GM10248 (cell line): ENCODE data around the gene PNPLA2.

ENCODE experiments used
- CTCF ChIA-PET: fragments of 300-600 bp; sonication (Branson Sonifier 250); formaldehyde crosslinking; extraction: SDS; loops from one replicate; lab custom pipeline; 2021; ENCODE audit warnings: antibody characterized with exemption; lab: Yijun Ruan, JAX
- POLR2A ChIA-PET: fragments of 350-650 bp; sonication (Branson Sonifier 250); formaldehyde crosslinking; extraction: SDS; loops from one replicate; lab custom pipeline; 2020; ENCODE audit warnings: antibody characterized with exemption; lab: Yijun Ruan, JAX
- DNase-seq: peaks from one replicate; pipeline ENCODE4 v3.0.0; 2012; ENCODE audit errors: extremely low spot score
- CTCF ChIP-seq: IDR thresholded peaks from 2 replicates; pipeline ENCODE4 v1.5.1; 2012; ENCODE audit warnings: mild to moderate bottlenecking, low read depth; ENCODE audit errors: extremely low read depth, missing control alignments, control extremely low read depth

Gene PNPLA2

DNA sequence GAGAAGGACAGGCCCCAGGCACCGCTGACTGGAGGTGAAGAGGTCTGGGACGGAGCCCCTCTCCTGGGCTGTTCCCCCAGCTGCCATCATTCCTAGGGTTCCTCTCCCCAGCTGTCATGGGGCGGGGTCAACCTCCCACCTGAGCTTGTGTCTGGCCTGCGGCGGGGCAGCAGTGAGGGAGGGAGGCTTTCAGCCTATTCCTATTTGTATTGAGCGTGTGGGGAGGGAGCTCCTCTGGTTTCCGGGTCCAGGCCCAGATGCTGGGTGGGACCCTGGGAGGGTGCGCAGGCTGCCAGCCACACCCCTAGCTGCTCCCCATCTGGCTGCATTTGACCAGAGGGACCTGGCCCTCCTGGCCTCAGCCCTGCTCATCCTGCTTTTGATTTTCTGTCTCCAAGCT lies 37.7 kb downstream of the PNPLA2 start:
- no peak for DNase-seq
- CTCF ChIA-PET, result interaction anchor here (1.4 to 3.0 kb wide), 2 partner anchors 9 to 19 kb away, joined by 3 to 14 read pairs; no protein-coding TSS in a partner anchor
- POLR2A ChIA-PET, result no interaction called here
- TF ChIP-seq CTCF, result no peak

DNA sequence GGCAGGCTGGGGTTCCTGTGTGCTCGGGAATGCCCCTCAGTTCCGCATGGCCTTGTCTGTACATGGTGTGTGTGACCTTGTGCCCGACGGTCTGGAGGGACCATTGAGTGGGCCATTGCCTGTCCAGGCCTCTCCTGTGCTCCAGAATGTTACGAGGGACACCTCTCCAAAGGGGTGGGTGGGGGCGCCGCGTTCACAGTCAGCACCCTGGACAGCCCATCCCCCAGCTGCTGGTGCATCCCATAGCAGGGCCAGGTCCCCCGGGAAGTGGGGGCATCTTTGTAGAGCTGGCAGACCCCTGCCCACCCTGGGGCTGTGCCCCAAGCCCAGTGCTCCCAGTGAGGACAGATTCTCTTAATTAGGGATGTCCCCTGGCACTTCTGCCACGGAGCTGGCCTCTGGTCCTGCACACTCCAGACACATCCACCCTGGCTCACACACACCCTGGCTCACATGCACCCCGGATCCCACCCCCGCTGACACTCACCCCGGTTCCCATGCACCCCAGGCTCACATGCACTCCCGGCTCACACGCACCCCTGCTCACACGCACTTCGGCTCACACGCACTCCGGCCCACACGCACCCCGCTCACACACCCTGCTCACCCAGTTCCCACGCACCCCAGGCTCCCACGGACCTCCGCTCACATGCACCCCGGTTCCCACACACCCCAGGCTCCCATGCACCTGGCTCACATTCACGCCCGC lies 39.5 kb downstream of the PNPLA2 start:
- TF ChIP-seq CTCF, result no peak
- ChIA-PET POLR2A (no interaction called here), CTCF (interaction anchor here (3.0 kb wide), 1 partner anchor 11 kb away, joined by 14 read pairs; no protein-coding TSS in a partner anchor)
- no peak for DNase-seq

DNA sequence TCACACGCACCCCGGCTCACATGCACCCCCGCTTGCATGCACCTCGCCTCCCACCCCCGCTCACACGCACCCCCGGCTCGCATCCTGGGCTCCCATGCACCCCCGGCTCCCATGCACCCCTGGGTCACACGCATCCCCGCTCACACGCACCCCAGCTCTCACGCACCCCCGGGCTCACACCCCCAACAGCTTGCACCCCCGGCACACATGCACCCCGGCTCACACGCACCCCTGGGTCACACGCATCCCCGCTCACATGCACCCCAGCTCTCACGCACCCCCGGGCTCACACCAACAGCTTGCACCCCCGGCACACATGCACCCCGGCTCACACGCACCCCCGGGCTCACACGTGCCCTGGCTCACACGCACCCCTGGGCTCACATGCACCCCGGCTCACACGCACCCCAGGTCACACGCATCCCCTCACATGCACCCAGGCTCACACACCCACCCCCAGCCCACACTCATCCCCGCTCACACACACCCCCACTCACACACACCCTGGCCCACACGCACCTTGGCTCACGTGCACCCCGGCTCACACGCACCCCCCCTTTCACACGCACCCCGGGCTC lies 40.1 kb downstream of the PNPLA2 start:
- no peak for DNase-seq
- POLR2A ChIA-PET, result no interaction called here
- CTCF ChIA-PET, result interaction anchor here (3.0 kb wide), 1 partner anchor 11 kb away, joined by 14 read pairs; no protein-coding TSS in a partner anchor
- TF ChIP-seq CTCF, result no peak

- no peak for DNase-seq
- TF ChIP-seq CTCF, result no peak
- ChIA-PET CTCF (interaction anchor here (2.1 kb wide), 1 partner anchor 12 kb away, joined by 7 read pairs; no protein-coding TSS in a partner anchor), POLR2A (no interaction called here)
Measured at GRCh38 chr11:859394-860131, 40.8 kb downstream of the PNPLA2 start.

DNA sequence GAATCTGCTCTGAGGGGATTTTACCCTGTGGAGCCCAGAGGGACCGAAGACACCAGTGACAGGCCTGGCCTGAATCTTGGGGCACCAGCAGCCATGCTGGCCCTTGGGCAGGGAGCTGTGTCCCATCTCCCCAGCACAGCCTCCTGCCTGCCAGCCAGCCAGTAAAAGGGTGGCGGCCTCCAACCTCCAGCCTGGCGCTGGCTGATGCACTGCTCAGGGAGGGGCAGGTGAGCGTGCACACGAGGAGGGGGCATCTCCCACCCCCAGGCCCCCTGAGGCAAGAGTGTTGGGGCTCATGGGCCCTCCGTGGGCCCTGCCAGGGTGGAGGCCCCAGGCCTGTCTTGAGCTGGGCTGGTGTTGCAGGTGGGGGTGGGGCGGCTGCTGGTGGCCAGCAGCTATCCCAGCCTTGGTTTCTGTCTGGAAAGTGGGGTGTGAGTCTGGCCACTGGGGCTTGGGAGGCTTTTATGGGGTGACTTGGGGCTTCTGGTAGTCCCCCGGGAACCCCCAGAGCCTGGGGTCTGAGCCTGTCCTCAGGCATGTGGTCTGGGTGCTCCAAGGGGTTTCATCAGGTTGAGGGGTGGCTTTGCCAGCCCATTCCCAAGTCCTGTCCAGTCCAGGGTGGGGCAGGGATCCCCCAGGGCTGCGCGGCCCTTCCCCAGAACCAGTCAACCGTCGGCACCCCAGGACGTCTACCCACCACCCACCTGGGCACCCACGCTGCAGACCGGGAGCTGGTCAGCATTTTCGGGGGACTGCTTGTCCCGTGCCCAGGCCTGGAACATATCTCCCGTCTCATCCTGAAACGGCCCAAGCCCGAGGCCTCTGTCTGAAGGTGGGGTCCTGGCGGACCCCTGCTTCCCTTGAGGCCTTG lies 41.8 kb downstream of the PNPLA2 start:
- CTCF ChIA-PET, result interaction anchor here (2.1 kb wide), 1 partner anchor 13 kb away, joined by 7 read pairs; no protein-coding TSS in a partner anchor
- POLR2A ChIA-PET, result no interaction called here
- no peak for TF ChIP-seq CTCF
- DNase-seq, result no peak

DNA sequence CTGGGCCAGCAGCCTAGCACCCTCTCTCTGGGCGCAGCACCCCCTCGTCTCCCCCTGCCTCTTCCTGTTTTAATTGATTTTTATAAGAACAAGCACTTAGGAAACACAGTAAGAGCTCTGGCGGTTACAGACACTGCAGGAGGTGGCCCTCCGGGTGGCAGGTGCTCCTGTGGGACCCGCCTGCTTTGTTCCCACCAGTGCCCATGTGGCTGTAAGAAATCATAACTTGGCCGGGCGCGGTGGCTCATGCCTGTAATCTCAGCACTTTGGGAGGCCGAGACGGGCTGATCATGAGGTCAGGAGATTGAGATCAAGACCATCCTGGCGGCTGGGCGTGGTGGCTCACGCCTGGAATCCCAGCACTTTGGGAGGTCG lies 42.4 kb downstream of the PNPLA2 start:
- no peak for TF ChIP-seq CTCF
- CTCF ChIA-PET, result interaction anchor here (2.1 kb wide), 1 partner anchor 13 kb away, joined by 7 read pairs; no protein-coding TSS in a partner anchor
- DNase-seq, result no peak
- POLR2A ChIA-PET, result no interaction called here
